Neural cell (in vitro differentiated cells): ENCODE data around the gene ZNF416.

Experiments used
- EP300 ChIP-seq: fragments of 450-650 bp; conservative IDR thresholded peaks from 2 replicates; pipeline ENCODE4 v1.6.1; 2014; ENCODE audit warnings: antibody characterized with exemption, mild to moderate bottlenecking, moderate library complexity; ENCODE audit not compliant: poor library complexity, severe bottlenecking
- EZH2 ChIP-seq: fragments of 200-600, 300-800 bp; shearing (Covaris generic), sonication (generic); IDR thresholded peaks from 2 replicates; pipeline ENCODE4 v1.6.1; 2014; ENCODE audit warnings: antibody characterized with exemption, low read length, borderline replicate concordance, mild to moderate bottlenecking; ENCODE audit not compliant: insufficient read depth, poor library complexity, severe bottlenecking
- POLR2AphosphoS5 ChIP-seq: IDR thresholded peaks from 2 replicates; pipeline ENCODE4 v1.6.1; 2012
- RAD21 ChIP-seq: fragments of 450-650 bp; conservative IDR thresholded peaks from 2 replicates; pipeline ENCODE4 v1.6.1; 2014; ENCODE audit warnings: antibody characterized with exemption, mild to moderate bottlenecking, moderate library complexity
- SMC3 ChIP-seq: fragments of 450-650 bp; conservative IDR thresholded peaks from 2 replicates; pipeline ENCODE4 v1.6.1; 2014; ENCODE audit warnings: antibody characterized with exemption, mild to moderate bottlenecking, moderate library complexity; ENCODE audit not compliant: poor library complexity
- TAF1 ChIP-seq: IDR thresholded peaks from 2 replicates; pipeline ENCODE4 v1.6.1; 2012; ENCODE audit warnings: low read depth
- TF ChIP-seq, protein P1 (sequence below): fragments of 450-650 bp; IDR thresholded peaks from 2 replicates; pipeline ENCODE4 v1.5.1; 2014; ENCODE audit warnings: antibody characterized with exemption, mild to moderate bottlenecking, moderate library complexity; ENCODE audit not compliant: poor library complexity, severe bottlenecking
- TF ChIP-seq, protein P2 (sequence below): IDR thresholded peaks from 2 replicates; pipeline ENCODE4 v1.6.1; 2012; ENCODE audit warnings: borderline replicate concordance

DNA sequence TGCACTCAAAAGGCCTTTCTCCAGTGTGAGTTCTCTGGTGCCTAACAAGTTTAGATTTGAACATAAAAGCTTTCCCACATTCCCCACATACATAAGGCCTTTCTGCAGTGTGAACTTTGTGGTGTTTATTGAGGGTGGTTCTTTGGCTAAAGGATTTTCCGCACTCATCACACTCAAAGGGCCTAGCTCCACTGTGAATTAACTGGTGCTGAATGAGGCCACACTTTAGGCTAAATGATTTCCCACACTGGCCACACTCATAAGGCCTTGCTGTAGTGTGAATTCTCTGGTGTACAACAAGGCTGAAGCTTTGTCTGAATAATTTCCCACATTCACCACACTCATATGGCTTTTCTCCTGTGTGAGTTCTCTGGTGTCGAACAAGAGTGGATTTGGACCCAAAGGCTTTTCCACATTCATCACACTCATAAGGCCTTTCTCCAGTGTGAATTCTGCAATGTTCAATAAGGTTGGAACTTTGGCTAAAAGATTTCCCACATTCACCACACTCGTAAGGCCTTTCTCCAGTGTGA is 6.2 kb downstream of the ZNF416 start:
- no peak for TF ChIP-seq EZH2
- TF ChIP-seq, protein P1, sequence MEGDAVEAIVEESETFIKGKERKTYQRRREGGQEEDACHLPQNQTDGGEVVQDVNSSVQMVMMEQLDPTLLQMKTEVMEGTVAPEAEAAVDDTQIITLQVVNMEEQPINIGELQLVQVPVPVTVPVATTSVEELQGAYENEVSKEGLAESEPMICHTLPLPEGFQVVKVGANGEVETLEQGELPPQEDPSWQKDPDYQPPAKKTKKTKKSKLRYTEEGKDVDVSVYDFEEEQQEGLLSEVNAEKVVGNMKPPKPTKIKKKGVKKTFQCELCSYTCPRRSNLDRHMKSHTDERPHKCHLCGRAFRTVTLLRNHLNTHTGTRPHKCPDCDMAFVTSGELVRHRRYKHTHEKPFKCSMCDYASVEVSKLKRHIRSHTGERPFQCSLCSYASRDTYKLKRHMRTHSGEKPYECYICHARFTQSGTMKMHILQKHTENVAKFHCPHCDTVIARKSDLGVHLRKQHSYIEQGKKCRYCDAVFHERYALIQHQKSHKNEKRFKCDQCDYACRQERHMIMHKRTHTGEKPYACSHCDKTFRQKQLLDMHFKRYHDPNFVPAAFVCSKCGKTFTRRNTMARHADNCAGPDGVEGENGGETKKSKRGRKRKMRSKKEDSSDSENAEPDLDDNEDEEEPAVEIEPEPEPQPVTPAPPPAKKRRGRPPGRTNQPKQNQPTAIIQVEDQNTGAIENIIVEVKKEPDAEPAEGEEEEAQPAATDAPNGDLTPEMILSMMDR = no peak
- TF ChIP-seq EP300 = no peak
- no peak for TF ChIP-seq POLR2AphosphoS5
- no peak for TF ChIP-seq TAF1
- no peak for TF ChIP-seq RAD21
- TF ChIP-seq, protein P2, sequence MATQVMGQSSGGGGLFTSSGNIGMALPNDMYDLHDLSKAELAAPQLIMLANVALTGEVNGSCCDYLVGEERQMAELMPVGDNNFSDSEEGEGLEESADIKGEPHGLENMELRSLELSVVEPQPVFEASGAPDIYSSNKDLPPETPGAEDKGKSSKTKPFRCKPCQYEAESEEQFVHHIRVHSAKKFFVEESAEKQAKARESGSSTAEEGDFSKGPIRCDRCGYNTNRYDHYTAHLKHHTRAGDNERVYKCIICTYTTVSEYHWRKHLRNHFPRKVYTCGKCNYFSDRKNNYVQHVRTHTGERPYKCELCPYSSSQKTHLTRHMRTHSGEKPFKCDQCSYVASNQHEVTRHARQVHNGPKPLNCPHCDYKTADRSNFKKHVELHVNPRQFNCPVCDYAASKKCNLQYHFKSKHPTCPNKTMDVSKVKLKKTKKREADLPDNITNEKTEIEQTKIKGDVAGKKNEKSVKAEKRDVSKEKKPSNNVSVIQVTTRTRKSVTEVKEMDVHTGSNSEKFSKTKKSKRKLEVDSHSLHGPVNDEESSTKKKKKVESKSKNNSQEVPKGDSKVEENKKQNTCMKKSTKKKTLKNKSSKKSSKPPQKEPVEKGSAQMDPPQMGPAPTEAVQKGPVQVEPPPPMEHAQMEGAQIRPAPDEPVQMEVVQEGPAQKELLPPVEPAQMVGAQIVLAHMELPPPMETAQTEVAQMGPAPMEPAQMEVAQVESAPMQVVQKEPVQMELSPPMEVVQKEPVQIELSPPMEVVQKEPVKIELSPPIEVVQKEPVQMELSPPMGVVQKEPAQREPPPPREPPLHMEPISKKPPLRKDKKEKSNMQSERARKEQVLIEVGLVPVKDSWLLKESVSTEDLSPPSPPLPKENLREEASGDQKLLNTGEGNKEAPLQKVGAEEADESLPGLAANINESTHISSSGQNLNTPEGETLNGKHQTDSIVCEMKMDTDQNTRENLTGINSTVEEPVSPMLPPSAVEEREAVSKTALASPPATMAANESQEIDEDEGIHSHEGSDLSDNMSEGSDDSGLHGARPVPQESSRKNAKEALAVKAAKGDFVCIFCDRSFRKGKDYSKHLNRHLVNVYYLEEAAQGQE = no peak
- TF ChIP-seq SMC3 = no peak
